HUES64 (cell line): ENCODE measurements around the gene STYK1.
"Not testable (repeated sequence)": the region's sequence is repeated elsewhere in the genome, so short reads cannot be mapped to it uniquely, and the experiment has no call there.

Experiments used
- H3K27ac ChIP-seq: 2 replicates; pipeline ENCODE4 v1.7.0; 2013; ENCODE audit warnings: low read depth, low read length, inconsistent platforms
- H3K27me3 ChIP-seq: 2 replicates; pipeline ENCODE4 v1.6.1; 2013; ENCODE audit warnings: mild to moderate bottlenecking, low read length; ENCODE audit not compliant: insufficient read depth
- H3K36me3 ChIP-seq: 2 replicates; pipeline ENCODE4 v1.6.1; 2013; ENCODE audit warnings: mild to moderate bottlenecking, low read length; ENCODE audit not compliant: insufficient read depth
- H3K4me1 ChIP-seq: 2 replicates; pipeline ENCODE4 v1.6.1; 2013; ENCODE audit warnings: mild to moderate bottlenecking, low read length, moderate library complexity; ENCODE audit not compliant: insufficient read depth
- H3K4me3 ChIP-seq: 2 replicates; pipeline ENCODE4 v1.5.1; 2013; ENCODE audit warnings: mild to moderate bottlenecking, low read length, moderate library complexity
- H3K9ac ChIP-seq: 2 replicates; pipeline ENCODE4 v1.6.1; 2013; ENCODE audit warnings: mild to moderate bottlenecking, low read depth, low read length
- H3K9me3 ChIP-seq: 2 replicates; pipeline ENCODE4 v1.6.1; 2013; ENCODE audit warnings: low read depth, low read length; ENCODE audit not compliant: insufficient read depth
- WGBS: fragments of 150-250, 120-280 bp; methylation state at CpG from one replicate; pipeline ENCODE4 v1.1.7; 2013; ENCODE audit warnings: missing lambda C conversion rate; 5-methylcytosine and 5-hydroxymethylcytosine counted together

The STYK1 gene

DNA sequence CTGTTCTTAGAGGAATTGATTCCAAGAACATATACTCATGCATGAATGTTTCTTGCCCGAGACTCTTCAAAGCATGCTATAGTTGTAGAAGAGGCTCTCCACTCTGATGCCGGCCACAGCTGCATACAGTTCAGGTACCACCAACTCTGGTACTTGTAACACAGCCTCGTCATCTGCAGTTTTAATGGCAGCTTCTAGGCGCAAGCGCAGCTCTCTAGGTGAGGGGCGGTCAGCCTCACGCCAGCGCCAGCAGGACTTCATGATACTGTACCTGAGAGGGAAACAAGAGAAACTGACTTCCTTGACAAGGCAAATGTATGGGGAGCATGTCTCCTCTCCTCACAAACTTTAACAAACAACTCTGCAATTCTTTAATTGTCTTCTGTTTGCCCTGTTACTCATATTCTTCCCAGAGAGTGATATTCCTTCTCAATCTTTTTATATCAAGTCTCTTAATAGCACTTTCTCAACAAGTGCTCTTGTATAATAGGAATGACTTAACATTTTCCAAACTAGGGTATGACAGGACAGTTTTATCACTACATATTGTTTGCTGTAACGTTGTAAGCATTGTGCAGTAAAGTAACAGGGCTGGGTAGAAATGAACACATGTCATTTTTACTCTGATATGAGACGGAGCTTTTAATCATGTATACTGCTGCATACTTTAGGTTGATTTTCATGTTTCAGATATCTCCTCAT is 53.6 kb downstream of the STYK1 start:
- no peak overlapping the region for H3K27ac ChIP-seq
- no peaks in the 10 kb centered on the region for H3K9me3 ChIP-seq
- WGBS: 88% methylated on average over 10 of the region's 10 CpGs
- no peak overlapping the region for H3K9ac ChIP-seq
- H3K27me3 ChIP-seq: no peaks in the 10 kb centered on the region
- H3K36me3 ChIP-seq: no peaks in the 10 kb centered on the region
- H3K4me3 ChIP-seq: no peak overlapping the region
- no peaks in the 10 kb centered on the region for H3K4me1 ChIP-seq

DNA sequence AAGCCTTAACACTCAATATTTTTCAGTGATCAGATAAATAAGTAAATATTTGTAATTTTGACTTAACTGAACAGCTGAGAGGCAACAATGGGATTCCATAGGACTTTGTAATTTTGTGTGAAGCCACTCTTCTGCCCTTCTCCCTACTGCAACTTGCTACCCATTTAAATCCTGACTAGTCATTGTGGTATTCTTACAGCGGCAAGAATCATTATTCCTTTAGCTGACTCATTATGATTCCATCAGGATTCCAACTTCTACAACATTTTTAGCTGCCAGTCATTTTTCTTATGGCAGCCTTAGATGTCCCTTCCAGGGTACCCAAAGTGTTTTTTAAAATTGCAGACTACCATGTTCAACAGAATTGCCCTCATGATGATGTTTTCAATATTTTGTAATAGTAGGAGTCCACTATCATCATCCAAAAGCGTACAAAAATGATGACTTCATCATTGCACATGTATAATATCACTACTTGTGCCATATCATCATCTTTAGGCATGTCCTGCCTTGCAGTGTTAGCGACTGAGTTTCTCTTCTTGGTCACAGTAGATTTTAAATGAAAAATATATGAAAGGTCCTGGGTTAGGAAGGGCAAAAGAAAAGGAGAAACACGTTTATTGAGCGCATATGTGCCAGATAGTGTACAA is 55.4 kb downstream of the STYK1 start:
- Histone ChIP-seq H3K4me1 (peaks cover 5% of the 10 kb centered on the region; the same call in 1 of the 2 replicates), H3K4me3 (no peak overlapping the region), H3K36me3 (no peaks in the 10 kb centered on the region), H3K27ac (no peak overlapping the region), H3K9ac (no peak overlapping the region), H3K27me3 (no peaks in the 10 kb centered on the region), H3K9me3 (no peaks in the 10 kb centered on the region)
- WGBS: 94% methylated on average over 5 of the region's 5 CpGs

DNA sequence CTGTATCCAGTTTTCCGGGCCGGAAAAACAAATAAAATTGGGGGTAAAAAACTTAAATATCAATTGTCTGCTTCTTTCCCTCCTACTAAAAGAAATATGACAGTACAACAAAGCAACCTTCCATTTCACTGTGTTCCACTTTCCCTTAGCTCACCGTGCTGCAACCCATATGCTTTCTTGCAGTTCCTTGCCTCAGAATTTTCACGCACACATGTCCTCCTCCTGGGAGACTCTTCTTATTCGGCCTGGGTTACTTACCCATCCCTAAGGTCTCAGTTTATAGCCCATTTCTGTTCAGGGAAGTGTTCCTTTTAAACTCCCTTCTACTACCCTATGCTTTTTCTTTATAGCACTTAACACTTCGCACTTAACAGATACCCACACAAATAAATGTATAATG is 56.0 kb downstream of the STYK1 start:
- H3K36me3 ChIP-seq: no peaks in the 10 kb centered on the region
- 87% methylated on average over 4 of the region's 6 CpGs for WGBS
- no peaks in the 10 kb centered on the region for H3K27me3 ChIP-seq
- H3K9ac ChIP-seq: no peak overlapping the region
- peaks cover 5% of the 10 kb centered on the region; the same call in 1 of the 2 replicates for H3K4me1 ChIP-seq
- H3K9me3 ChIP-seq: no peaks in the 10 kb centered on the region
- no peak overlapping the region for H3K4me3 ChIP-seq
- H3K27ac ChIP-seq: no peak overlapping the region

DNA sequence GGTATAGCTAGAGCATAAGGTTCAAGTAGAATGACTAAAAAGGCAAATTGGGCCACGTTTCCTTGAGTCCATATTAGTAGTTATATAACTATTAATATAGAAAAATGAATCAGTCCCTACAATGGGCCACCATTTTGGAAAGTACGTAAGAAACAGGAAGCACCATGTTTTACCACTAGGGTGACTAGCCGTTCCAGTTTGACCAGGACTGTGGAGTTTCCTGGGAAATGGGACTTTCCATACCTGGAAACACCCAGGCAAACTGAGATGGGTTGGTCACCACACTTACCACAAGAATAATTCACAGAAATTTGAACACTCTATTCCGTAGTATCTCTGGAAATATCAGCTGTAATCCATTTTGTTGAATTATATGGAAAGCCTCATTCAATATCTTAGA is 58.3 kb downstream of the STYK1 start:
- H3K9me3 ChIP-seq: no peaks in the 10 kb centered on the region
- H3K36me3 ChIP-seq: peaks cover 19% of the 10 kb centered on the region
- no peak overlapping the region for H3K4me3 ChIP-seq
- WGBS: 90% methylated on average over 3 of the region's 4 CpGs
- H3K4me1 ChIP-seq: peaks cover 9% of the 10 kb centered on the region; the same call in 1 of the 2 replicates
- H3K27ac ChIP-seq: no peak overlapping the region
- H3K27me3 ChIP-seq: no peaks in the 10 kb centered on the region
- no peak overlapping the region for H3K9ac ChIP-seq

DNA sequence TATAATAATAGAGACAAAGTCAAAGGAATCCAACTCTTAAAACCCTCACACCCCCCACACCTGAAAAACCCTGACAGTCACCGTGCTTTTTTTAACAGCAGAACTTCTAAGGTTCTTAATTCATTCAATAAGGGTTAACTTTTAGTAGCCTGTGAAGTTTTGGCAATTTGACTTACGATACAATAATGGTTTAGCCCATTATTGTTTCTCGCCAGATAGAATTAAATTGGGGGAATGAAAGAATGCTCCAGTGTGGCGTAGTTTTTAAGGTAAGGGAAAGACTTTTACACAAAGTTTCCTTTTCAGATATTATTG is 59.8 kb downstream of the STYK1 start:
- Histone ChIP-seq H3K27me3 (no peaks in the 10 kb centered on the region), H3K9me3 (no peaks in the 10 kb centered on the region), H3K4me3 (peak overlapping the region; percentile 81), H3K36me3 (peaks cover 35% of the 10 kb centered on the region), H3K4me1 (peaks cover 9% of the 10 kb centered on the region; the same call in 1 of the 2 replicates), H3K9ac (peak overlapping the region; percentile 98), H3K27ac (peak overlapping the region; percentile 49; the same call in 1 of the 2 replicates)
- 61% methylated on average over 3 of the region's 4 CpGs for WGBS

DNA sequence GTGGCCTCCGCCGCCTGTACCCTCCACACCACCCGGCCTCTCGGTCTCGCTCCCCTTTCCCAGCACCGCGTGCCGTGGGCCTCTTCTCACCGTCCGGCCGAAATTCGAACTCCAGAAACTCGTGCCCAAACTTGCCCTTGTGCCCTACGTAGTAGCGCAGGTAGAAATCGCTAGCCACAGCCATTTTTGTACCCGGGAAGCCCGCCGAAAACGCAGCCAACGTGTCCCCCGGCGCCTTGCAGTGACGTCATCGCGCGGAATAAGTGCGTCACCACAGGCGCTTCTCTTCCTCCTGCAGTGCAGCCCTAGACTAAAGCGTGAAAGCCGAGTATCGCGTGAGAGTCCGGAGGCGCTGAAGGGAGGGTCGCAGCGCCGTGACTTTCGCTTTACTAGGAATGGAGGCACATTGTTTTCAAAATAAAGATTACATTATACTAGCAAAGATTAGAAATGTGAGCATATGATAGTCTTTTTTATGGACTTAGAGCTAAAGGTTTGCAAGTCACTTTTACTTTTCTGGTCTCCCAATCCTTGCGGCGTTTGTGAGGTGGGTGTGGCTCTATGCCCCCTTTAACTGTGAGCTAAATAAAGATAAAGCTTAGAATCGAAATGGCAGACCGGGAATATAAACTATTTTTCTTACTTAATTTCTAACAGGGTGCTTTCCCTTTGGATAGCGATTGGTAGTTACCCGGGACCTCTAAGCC is 60.4 kb downstream of the STYK1 start, which contains the start of gene MAGOHB:
Gene MAGOHB, minus strand, starts transcription at position 261 of the 707 bp plus-strand sequence. Its CDS starts 77 bp downstream, at position 184.
- no peaks in the 10 kb centered on the region for H3K27me3 ChIP-seq

DNA sequence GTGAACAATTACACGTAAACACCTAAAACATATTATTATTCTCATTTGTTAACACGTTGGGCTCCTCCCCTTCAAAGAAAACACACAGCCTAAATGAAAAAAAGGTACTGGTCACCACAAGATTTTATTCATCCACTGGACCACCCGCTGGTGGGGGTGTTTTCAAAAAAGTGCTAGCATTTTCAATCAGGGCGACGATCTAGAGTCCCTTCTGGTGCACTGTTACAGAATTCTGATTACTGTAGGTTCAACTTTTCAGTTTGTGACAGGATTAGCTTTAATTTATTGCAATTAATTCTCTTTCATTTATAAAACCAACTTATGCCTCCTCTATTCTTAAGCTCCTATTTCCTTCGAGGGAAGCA is 60.9 kb downstream of the STYK1 start:
- Histone ChIP-seq H3K4me1 (peaks cover 9% of the 10 kb centered on the region; the same call in 1 of the 2 replicates), H3K27me3 (no peaks in the 10 kb centered on the region), H3K9me3 (no peaks in the 10 kb centered on the region), H3K36me3 (peaks cover 45% of the 10 kb centered on the region), H3K4me3 (peak overlapping the region; percentile 81), H3K27ac (peak overlapping the region; percentile 84), H3K9ac (peak overlapping the region; percentile 98)
- WGBS: 0% methylated on average over 6 of the region's 6 CpGs

More for the DNA sequence above, 60.4 kb downstream of the STYK1 start, which contains the start of gene MAGOHB:
- peaks cover 9% of the 10 kb centered on the region; the same call in 1 of the 2 replicates for H3K4me1 ChIP-seq
- H3K36me3 ChIP-seq: peaks cover 40% of the 10 kb centered on the region
- H3K9ac ChIP-seq: peak within 1 kb of the TSS; percentile 98
- no peaks in the 10 kb centered on the region for H3K9me3 ChIP-seq
- H3K27ac ChIP-seq: peak within 1 kb of the TSS; percentile 84
- H3K4me3 ChIP-seq: peak within 1 kb of the TSS; percentile 81
- WGBS: under 1% methylated on average over 39 of the region's 45 CpGs

GRCh38 chr12:10612110-10612509 is 61.7 kb downstream of the STYK1 start:
- H3K4me1 ChIP-seq: peaks cover 9% of the 10 kb centered on the region; the same call in 1 of the 2 replicates
- peak overlapping the region; percentile 81 for H3K4me3 ChIP-seq
- peak overlapping the region; percentile 98 for H3K9ac ChIP-seq
- H3K27me3 ChIP-seq: no peaks in the 10 kb centered on the region
- no peak overlapping the region for H3K27ac ChIP-seq
- no peaks in the 10 kb centered on the region for H3K9me3 ChIP-seq
- peaks cover 54% of the 10 kb centered on the region for H3K36me3 ChIP-seq
- WGBS: 96% methylated on average over 6 of the region's 6 CpGs

DNA sequence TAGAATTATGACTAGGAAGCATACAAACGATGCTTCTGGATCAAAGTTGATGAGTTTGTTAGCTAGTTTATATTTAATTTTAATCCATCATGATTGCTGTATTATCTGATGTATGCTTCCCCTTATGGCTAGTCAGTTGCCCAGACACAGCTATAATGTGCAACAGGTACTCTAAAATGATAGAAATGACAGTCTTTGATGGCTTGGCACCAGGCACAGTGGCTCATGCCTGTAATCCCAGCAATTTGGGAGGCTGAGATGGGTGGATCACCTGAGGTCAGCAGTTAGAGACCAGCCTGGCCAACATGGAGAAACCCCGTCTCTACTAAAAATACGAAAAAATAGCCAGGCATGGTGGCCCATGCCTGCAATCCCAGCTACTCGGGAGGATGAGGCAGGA is 62.6 kb downstream of the STYK1 start:
- WGBS: 94% methylated on average over 3 of the region's 4 CpGs
- peaks cover 62% of the 10 kb centered on the region for H3K36me3 ChIP-seq
- not testable (repeated sequence) for H3K4me1 ChIP-seq

GRCh38 chr12:10610188-10610587 is 63.7 kb downstream of the STYK1 start:
- WGBS: 96% methylated on average over 3 of the region's 3 CpGs
- Histone ChIP-seq H3K4me1 (peaks cover 9% of the 10 kb centered on the region; the same call in 1 of the 2 replicates), H3K27me3 (no peaks in the 10 kb centered on the region), H3K36me3 (peaks cover 73% of the 10 kb centered on the region), H3K27ac (no peak overlapping the region), H3K9ac (no peak overlapping the region), H3K9me3 (no peaks in the 10 kb centered on the region), H3K4me3 (no peak overlapping the region)

More for the DNA sequence above, 62.6 kb downstream of the STYK1 start:
- not testable (repeated sequence) for H3K27me3 ChIP-seq, H3K9ac ChIP-seq, H3K4me3 ChIP-seq, H3K9me3 ChIP-seq, H3K27ac ChIP-seq

DNA sequence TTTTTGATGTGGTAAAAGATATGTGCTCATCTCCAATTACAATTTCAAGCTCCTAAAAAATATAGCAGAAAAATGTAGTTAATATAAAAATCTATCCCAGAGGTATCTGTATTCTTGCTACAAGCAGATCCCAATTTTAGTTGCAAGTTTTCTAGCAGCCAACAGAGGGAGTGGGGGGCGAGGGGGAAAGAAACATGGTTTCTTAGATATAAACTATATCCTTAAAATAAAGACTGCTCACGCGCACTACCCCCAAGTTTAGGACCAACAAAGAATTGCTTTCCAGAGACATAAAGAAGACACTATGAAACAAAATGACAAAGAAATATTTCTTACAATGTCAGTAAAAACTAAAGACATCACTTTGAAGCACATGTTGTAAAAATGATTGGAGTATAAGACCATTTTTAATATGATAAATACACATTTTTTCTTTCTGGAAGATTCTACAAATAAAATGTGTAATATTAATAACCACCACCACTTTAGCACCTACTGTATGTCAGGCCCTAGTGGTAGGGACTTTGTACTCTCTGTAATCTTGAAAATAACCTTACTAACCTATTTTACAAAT is 65.9 kb downstream of the STYK1 start:
- 92% methylated on average over 2 of the region's 3 CpGs for WGBS
- H3K9ac ChIP-seq: no peak overlapping the region
- H3K27ac ChIP-seq: no peak overlapping the region
- H3K9me3 ChIP-seq: no peaks in the 10 kb centered on the region
- H3K27me3 ChIP-seq: no peaks in the 10 kb centered on the region
- peaks cover 5% of the 10 kb centered on the region; the same call in 1 of the 2 replicates for H3K4me1 ChIP-seq
- peaks cover 87% of the 10 kb centered on the region for H3K36me3 ChIP-seq
- H3K4me3 ChIP-seq: no peak overlapping the region
